Ishikawa (cell line): ENCODE data around the gene CCK.

Experiments
- CEBPB ChIP-seq: IDR thresholded peaks from 2 replicates; pipeline ENCODE4 v1.6.1; 2012
- EGR1 ChIP-seq: IDR thresholded peaks from 2 replicates; pipeline ENCODE4 v1.6.1; 2012
- FOXM1 ChIP-seq: IDR thresholded peaks from 2 replicates; pipeline ENCODE4 v1.6.1; 2012; ENCODE audit warnings: low read depth, borderline replicate concordance
- TAF1 ChIP-seq: IDR thresholded peaks from 2 replicates; pipeline ENCODE4 v1.6.1; 2012; ENCODE audit warnings: low read depth, mild to moderate bottlenecking
- TEAD4 ChIP-seq: IDR thresholded peaks from 2 replicates; pipeline ENCODE4 v1.6.1; 2012
- YY1 ChIP-seq: IDR thresholded peaks from 2 replicates; pipeline ENCODE4 v1.6.1; 2012; ENCODE audit warnings: low read depth
- ZBTB7A ChIP-seq: IDR thresholded peaks from 2 replicates; pipeline ENCODE4 v1.6.1; 2012; ENCODE audit warnings: low read depth
- TF ChIP-seq, protein P1 (sequence below): IDR thresholded peaks from 2 replicates; pipeline ENCODE4 v1.6.1; 2012
- TF ChIP-seq, protein P2 (sequence below): IDR thresholded peaks from 2 replicates; pipeline ENCODE4 v1.6.1; 2012; ENCODE audit warnings: low read depth, mild to moderate bottlenecking

DNA sequence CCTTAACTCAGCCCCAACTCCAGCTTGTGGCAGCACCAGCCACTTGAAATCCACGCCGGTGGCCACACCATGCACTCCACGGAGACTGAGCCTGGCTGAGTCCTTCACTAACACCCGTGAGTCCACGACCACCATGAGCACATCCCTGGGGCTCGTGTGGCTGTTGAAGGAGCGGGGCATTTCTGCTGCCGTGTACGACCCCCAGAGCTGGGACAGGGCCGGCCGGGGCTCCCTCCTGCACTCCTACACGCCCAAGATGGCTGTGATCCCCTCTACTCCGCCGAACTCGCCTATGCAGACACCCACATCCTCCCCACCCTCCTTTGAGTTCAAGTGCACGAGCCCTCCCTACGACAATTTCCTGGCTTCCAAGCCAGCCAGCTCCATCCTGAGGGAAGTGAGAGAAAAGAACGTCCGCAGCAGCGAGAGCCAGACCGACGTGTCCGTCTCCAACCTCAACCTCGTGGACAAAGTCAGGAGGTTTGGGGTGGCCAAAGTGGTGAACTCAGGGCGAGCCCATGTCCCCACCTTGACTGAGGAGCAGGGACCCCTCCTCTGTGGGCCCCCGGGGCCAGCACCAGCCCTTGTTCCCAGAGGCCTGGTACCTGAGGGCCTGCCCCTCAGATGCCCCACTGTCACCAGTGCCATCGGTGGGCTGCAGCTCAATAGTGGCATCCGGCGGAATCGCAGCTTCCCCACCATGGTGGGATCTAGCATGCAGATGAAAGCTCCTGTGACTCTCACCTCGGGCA is 42.9 kb downstream of the CCK start:
- TF ChIP-seq ZBTB7A, result no peak
- TF ChIP-seq TAF1, result no peak
- TF ChIP-seq, protein P1, sequence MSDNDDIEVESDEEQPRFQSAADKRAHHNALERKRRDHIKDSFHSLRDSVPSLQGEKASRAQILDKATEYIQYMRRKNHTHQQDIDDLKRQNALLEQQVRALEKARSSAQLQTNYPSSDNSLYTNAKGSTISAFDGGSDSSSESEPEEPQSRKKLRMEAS, result no peak
- no peak for TF ChIP-seq TEAD4
- TF ChIP-seq YY1, result no peak
- TF ChIP-seq, protein P2, sequence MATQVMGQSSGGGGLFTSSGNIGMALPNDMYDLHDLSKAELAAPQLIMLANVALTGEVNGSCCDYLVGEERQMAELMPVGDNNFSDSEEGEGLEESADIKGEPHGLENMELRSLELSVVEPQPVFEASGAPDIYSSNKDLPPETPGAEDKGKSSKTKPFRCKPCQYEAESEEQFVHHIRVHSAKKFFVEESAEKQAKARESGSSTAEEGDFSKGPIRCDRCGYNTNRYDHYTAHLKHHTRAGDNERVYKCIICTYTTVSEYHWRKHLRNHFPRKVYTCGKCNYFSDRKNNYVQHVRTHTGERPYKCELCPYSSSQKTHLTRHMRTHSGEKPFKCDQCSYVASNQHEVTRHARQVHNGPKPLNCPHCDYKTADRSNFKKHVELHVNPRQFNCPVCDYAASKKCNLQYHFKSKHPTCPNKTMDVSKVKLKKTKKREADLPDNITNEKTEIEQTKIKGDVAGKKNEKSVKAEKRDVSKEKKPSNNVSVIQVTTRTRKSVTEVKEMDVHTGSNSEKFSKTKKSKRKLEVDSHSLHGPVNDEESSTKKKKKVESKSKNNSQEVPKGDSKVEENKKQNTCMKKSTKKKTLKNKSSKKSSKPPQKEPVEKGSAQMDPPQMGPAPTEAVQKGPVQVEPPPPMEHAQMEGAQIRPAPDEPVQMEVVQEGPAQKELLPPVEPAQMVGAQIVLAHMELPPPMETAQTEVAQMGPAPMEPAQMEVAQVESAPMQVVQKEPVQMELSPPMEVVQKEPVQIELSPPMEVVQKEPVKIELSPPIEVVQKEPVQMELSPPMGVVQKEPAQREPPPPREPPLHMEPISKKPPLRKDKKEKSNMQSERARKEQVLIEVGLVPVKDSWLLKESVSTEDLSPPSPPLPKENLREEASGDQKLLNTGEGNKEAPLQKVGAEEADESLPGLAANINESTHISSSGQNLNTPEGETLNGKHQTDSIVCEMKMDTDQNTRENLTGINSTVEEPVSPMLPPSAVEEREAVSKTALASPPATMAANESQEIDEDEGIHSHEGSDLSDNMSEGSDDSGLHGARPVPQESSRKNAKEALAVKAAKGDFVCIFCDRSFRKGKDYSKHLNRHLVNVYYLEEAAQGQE, result no peak
- TF ChIP-seq CEBPB, result no peak
- no peak for TF ChIP-seq EGR1
- TF ChIP-seq FOXM1, result no peak
